Epithelial cell of proximal tubule (primary cell): ENCODE data around the gene TRPV6. TPM values are rescaled to one million over a fixed set of nuclear protein-coding genes. Genes with fewer than 3 reads are reported as not detected.

Source experiments
- DNase-seq: peaks from one replicate; pipeline ENCODE4 v3.0.0-alpha.2; 2011; ENCODE audit warnings: low read depth
- H3K4me3 ChIP-seq: 2 replicates; pipeline ENCODE4 v1.5.1; 2011; ENCODE audit warnings: low read depth, mild to moderate bottlenecking, low read length
- total RNA-seq: library from RNA; depleted of rRNA; stranded (reverse); fragments of >200 nt; gene quantifications from 2 replicates; pipeline ENCODE4 v1.2.3, GENCODE V29; 2015
- TF ChIP-seq, protein P1 (sequence below): conservative IDR thresholded peaks from 2 replicates; pipeline ENCODE4 v1.5.1; 2012; ENCODE audit warnings: low read depth, mild to moderate bottlenecking, low read length

TRPV6 gene
- total RNA-seq: 0.06 and 0.29 TPM in 2 replicates

DNA sequence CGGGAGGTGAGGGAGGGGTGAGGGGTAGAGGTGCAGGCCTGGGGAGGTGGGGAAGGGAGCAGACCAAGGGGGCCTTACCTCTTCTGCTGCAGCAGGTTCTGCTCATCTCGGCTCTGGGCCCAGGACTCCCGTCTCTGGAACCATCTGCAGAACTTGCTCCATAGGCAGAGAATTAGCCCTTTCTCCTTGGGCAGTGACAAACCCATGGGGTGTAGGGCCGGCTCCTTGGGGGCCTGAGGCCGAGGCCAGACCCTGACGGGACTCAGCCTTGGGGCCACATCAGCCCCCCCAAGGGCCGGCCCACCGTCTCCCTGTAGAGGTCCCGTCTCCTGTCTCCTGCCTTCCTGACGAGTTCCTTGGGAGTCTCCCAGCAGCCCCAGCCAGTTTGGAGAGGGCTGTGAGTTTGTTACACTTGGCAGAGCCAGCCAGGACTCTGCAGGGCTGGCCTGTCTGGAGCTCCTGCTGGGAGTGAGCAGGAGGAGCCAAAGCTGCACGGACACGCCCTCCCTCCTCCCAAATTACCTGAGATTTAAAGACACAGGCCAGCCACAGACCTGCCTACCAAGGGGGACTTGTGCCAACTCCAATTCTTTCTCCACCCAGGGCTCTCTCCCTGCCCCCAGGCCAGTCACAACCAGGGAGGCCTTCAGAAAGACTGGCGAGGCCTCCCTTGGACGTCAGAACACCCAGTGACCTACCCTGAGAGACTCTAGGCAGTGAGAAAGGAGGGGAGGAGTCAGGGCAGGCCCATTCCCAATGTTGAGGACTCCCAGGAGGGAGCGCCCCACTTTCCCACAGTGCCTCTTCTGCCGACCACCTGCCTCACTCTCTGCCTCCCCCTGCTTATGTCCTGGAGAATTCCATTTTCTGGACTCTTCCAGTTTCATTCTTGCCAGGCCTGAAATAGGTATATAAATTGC, at the start of gene TRPV6:
TRPV6 (minus strand) TSS at position 435 of the 920 bp plus-strand sequence.
- no peak for DNase-seq
- TF ChIP-seq, protein P1, sequence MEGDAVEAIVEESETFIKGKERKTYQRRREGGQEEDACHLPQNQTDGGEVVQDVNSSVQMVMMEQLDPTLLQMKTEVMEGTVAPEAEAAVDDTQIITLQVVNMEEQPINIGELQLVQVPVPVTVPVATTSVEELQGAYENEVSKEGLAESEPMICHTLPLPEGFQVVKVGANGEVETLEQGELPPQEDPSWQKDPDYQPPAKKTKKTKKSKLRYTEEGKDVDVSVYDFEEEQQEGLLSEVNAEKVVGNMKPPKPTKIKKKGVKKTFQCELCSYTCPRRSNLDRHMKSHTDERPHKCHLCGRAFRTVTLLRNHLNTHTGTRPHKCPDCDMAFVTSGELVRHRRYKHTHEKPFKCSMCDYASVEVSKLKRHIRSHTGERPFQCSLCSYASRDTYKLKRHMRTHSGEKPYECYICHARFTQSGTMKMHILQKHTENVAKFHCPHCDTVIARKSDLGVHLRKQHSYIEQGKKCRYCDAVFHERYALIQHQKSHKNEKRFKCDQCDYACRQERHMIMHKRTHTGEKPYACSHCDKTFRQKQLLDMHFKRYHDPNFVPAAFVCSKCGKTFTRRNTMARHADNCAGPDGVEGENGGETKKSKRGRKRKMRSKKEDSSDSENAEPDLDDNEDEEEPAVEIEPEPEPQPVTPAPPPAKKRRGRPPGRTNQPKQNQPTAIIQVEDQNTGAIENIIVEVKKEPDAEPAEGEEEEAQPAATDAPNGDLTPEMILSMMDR: no peak
- no peak within 1 kb of the TSS for H3K4me3 ChIP-seq

DNA sequence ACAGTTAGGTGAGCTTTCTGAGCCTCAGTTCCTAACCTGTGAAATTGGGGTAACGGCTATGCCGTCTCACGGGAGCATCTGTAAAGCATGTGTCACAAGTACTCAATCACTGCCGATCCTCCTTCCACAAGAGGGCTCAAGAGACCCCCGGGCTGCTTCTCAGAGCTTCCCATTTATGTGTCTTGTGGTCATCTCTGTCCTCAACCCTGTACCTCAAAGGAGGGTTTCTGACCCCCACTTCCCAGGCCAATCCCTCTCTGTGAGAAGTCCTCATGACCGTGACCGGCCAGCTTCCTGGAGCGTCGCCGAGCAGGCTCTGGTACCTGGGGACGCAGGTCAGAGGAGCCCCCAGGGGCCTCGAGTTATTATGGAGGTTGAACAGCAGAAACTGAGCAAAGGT, 48.5 kb upstream of the TRPV6 start:
- no peak overlapping the region for H3K4me3 ChIP-seq
- DNase-seq: no peak
- TF ChIP-seq, protein P1: no peak

DNA sequence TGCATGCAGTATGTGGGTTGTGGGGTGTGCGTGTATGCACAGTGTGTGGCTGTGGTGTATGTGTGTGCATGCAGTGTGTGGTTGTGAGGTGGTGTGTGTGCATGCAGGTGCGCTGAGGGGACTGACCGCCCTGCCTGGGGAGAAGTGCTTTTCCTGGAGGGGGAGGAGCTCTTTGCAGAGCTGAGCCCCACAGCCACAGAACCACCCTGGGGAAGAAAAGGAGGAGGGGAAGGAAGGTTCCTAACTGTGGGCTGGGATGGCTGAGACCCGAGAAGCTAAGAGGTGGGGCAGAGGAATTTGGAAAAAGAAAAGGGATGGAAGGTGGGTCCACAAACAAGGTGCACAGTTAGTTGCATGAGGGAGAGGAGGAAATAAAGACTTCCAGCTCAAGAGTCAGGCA, 48.1 kb upstream of the TRPV6 start, which contains the start of gene TRPV5:
TRPV5 (minus strand) TSS at position 123 of the 400 bp plus-strand sequence. CDS start 287 bp downstream, outside the sequence.
- TF ChIP-seq, protein P1: no peak
- no peak for DNase-seq

DNA sequence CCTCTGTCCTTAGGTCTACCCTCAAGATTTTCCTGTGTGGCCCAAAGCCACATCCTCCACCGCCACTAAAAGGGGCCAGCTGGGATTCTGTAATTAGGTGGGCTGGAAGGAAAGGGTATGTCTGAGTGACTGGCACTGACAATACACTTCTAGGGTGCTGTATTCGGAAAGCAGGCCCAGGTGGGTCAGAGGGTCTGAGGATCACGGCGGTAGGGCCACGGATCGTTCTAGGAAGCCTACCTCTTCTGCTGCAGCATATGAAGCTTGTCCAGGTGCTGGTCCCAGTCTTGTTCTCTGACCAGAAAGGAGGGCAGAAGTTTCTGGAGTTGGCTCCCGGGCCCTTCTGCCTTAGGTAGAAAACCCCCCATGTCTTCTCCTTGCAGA, 47.5 kb upstream of the TRPV6 start:
- H3K4me3 ChIP-seq: no peak overlapping the region
- TF ChIP-seq, protein P1: no peak
- DNase-seq: no peak

More for the DNA sequence above, 48.1 kb upstream of the TRPV6 start, which contains the start of gene TRPV5:
- H3K4me3 ChIP-seq: no peak within 1 kb of the TSS

DNA sequence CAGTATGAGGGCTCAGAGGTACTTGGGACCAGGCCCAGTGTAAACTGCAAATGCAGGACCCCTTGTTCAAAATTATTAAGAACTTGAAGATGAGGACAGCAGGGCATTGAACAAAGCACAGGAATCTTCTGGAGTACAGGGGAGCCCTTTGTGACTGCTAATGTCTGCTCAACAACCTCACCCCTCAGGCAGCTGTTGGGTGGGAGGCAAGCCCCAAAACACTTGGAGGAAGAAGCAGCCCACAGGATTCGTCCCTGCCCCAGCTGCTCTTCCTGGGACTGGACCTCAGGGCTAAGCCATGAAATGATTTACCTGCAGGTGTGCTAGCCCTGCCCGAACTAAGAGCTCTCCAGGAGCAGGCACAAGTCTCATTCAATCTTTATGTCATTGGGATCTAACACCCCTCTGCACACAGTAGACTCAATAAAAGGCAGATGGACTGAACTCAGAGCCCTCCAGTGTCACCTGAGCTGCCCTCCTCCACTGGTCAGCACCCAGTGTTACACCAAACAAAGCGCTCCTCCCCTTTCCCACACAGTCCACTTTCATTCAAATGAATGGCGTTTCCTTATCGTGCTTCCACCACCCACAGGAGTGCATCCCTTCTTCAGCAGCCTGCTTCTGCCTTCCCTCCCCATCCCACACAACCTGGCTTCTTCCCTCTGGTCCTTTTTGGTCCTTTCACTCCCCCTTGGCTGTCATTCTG, 47.0 kb upstream of the TRPV6 start:
- H3K4me3 ChIP-seq: no peak overlapping the region
- DNase-seq: no peak
- TF ChIP-seq, protein P1: no peak

DNA sequence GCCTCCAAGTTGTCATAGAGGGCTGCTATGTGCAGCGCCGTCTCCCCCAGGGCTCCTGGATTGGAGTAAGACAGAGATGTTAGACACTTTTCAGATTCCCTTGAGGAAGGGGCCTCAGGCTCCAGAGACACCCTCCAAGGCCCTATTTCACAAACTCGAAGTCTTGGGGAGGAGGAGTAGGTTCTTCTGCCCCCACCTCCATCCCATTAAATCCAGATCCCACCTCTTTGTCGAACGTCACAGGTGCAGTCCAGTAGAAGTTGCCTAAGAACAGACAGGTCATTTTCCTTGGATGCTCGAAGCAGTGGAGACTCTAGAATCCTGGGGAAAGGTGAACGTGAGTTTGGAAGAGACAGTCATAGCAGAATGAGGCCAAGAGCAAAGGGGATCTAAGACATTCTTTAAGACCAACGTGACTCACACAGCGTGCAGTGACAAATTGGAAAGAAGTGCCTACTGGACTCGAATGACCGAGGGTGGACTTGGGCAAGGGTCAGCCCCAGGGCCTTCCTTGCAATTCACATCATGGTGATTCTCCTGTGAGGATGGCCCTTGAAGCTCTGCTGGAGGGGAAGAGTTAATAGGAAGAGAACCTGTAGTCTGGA, 44.7 kb upstream of the TRPV6 start:
- no peak for DNase-seq
- TF ChIP-seq, protein P1: no peak
- no peak overlapping the region for H3K4me3 ChIP-seq
